NCI-H187 (cell line): ENCODE measurements around the gene LBX1.

Experiments used
- DNase-seq, 2 experiments: peaks; one replicate each; lab custom pipeline; 2025; lab: John Stamatoyannopoulos, UW

The LBX1 gene, protein sequence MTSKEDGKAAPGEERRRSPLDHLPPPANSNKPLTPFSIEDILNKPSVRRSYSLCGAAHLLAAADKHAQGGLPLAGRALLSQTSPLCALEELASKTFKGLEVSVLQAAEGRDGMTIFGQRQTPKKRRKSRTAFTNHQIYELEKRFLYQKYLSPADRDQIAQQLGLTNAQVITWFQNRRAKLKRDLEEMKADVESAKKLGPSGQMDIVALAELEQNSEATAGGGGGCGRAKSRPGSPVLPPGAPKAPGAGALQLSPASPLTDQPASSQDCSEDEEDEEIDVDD

DNA sequence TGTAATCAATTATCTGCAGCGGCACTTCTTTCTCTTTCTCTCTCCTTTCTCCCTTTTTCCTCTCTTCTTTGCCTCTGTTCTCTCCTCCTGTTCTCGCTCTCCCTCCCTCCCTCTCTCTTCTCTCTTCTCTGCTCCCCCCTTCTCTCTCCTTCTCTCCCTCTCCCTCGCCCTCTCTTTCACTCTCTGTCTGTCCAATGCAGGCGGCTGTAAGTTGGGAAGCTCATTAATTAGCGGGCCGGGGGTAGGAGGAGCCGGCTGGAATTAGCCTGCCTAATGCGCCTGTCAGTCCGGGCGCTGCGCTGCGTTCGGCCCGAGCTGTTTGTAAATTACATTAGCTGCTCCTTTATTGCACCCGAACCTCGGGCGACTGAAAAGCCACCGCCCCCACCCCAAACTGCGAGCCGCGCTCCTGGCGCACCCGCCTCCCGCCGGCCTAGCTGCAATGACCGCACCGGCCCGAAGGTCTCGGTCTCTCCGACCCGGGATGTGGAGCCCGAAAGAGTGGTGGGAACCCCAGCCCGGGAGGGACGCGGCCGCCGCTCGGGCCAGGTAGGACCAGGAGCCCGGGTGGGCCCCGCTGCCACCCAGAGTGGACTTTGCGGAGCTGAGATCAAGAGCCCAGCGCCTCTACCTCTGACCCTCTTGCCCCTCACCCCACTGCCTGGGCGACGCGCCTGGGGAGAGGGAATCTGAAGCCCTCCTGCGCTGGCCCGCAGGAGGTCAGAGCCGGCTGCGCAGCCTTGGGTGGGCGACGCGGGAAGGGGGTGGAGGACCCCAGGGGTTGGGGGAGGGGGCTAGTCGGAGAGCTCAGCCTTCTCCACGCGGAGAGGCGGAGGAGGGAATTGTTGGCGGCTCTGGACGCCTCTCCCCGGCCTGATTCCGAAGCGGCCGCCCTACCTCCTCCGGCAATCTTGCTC, at the start of gene LBX1:
Gene LBX1 (minus strand): TSS at position 198 of the 917 bp plus-strand sequence. CDS start 648 bp downstream, outside the sequence.
- no peak for DNase-seq

DNA sequence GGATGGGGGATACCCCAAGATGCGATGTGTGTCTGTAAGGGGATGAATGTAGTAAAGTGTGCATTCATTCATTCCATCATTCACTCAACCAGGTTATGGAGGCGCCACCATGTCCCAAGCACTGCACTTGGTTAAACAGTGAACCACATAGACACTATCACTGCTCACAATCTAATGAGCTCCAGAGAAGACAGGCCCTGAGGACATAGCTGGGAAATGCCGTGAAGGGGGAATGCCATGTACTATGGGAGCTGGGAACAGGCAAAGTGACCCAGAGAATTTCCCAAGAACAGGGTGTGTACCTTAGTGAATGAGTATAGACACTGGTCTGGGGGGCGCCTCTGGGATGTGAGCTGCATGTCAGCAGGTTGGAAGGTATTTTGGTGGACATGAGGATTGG, 44.5 kb upstream of the LBX1 start:
- DNase-seq: no peak

DNA sequence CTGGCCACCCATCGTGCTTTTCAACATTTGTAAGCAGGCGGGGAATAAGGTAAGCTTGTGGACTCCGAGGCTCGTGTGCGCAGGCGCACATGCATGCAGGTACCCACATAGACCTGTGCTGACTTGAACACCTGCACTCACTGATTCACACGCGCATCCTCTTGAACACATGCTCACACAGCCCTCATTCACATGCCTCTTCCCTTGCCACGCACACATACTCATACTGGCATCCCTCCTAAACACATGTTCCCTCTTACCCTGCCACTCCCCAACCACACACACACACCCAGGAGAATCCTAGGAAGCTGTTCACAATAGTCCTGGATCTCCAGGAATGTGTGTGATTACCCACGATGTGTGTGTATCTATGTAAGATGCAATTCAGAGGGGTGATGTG, 44.1 kb upstream of the LBX1 start:
- DNase-seq: no peak

DNA sequence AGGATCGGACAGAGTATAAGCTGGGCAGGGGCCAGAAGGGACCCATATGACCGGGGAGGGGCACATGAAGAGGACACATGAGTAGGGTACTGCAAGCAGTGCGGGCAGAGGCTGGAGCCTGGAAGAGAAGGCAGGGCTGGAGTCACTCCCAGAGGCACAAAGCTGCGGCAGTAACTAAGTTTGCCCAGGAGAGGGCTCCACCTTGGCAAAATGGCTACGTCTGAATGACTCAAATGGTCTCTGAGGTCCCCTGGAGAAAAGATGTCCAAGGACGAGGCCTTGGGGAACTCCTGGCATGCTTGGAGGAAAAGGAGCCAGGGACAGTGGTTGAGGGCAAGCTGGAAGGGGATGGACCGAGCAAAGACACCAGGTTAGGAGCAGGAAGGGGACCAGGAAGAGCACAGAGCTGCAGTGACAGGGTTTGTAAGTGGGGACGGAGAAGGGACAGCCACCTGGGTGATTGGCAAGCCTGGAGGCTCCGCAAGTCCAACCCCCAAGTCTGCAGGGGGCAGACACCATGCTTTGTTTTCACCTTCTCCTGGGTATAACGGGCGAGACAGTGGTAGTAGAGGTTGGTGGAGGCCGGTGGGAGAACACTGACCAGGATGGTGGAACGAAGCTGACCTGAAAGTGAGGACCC, 43.1 kb upstream of the LBX1 start:
- DNase-seq: peak; percentile 24 to 38

DNA sequence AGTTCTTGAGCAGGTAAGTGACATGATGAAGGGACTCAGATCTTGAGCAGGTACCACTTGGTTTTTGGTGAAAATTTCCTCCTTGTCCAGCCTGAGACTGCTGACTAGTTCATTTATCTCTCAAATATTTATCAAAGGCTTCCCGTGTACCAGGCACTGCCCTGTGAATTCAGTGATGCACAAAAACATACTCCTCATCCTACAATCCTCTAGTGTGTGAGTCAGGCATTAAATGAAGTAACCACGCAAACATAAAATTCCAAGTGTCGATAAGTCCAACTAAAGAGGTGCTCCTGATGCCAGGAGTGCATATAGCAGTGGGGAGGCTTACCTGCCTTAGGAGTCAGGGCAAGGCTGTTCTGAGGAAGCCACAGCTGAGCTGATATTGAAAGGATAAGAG, 41.5 kb upstream of the LBX1 start:
- no peak for DNase-seq

DNA sequence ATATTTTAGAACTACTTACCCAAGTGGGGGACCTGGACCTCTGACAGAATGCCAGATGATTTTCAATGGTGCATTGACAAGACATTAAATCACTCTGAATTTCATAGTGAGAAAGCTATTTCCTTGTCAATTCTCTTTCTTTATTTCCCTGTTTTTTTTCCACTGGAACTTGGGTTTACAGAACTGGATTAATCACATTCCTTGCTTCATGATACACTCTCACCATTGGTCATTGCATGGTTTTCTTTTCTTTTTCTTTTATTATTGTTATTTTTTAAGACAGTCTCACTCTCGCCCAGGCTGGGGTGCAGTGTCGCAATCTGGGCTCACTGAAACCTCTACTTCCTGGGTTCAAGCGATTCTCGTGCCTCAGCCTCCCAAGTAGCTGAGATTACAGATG, 38.5 kb upstream of the LBX1 start:
- no peak for DNase-seq

DNA sequence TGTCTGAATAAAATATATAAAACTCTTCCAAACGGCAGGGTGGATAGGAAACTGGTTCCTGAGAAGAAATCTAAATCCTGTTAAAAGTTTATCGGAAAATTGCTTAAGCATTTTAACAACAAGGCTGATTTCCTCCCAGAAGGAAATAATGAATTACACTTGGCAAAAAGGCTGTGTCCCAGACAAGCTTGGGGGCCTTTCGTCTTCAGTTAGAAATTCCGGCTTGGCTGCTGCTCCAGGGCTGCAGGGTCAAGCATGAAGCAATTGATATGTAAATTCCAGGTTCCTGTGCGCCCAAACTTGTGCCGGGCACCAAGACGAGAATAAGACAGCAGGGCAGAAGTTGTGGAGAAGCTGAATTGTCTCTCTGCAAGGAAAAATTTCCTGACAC, 38.0 kb upstream of the LBX1 start:
- no peak for DNase-seq

DNA sequence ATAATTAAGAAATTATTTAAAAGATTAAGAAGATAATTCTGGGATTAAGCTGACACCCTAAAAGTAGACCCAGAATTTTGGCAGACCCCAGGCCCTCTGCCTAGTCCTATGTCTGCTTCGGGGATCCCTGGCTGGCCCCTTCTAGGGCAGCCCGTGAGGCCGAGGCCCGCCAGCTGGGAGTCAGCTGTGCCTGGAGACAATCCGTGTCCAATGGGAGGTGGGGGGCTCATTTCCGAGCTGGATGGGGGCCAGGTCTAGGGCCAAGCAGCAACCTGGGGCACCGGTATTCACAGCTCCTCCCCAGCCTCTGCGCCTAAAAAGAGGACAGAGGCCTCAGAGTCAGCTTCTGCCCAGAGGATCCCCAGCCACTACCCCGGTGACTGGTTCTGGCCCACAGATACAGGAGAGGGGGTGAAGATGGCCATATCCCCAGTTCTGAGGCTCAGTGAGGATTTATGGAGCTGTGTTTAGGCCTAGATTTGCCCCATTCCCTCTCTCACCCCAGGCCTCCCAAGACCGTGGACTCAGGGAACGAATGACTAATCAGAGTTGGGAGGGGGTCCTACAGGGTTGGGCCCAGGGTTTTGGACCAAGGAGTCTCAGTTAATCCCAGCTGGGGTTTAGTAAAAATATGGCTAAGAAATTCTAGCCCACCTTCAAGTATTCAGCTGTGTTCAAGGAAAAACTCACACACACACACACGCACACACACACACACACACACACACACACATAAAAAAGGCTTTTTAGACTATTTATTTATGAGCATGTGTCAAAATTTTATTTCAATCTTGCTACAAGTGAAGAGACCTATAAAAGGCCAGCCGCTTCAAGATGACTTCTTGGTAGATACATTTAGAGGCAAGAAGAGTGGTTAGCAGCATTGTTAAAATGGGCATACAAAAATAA, 37.4 kb upstream of the LBX1 start:
- no peak for DNase-seq

DNA sequence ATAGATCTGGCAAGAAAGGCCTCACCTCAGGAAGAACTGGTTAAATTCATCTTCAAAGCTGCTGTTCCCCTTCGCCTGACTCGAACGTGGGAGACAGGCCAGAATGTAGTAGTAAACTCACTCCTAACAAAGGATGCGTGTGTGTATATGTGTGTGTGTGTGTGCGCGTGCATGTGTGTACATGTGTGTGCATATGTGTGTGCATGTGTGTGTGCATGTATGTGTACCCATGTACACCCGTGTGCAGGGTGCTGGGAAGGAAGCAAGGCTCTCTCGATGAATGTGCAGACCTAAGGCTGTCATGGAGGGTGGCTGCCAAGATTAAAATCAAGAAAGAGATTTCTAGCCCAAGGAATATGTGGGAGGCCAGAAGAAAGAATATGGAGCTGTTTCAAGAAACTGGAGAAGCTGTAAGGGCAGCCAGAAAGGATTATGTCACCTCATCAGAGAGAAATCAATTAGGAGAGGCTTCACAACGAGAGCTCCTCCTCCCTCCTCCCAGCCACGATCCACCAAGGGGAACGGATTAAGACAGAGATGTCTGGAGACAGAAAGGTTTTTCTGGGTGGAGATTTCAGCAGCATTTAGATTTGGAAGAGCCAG, 34.0 kb upstream of the LBX1 start:
- no peak for DNase-seq

DNA sequence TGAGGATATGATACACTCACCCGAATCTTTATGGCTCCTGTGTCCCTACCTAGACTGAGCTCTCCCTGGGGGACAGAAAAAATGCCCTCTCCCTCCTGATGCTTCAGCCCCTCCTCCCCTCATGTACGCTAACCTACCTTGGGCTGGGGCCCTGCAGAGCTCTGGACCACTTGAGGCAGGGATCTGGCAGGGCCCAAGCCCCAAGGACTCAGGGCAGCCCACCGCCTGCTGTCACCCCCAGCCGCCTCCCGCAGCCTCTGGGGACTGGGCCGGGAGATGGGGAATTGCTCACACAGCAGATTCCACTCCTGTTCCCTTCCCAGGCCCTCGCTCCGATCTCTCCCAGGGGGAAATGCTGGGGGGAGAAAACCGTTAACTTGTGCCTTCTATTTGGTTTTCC, 32.9 kb upstream of the LBX1 start:
- DNase-seq: no peak

DNA sequence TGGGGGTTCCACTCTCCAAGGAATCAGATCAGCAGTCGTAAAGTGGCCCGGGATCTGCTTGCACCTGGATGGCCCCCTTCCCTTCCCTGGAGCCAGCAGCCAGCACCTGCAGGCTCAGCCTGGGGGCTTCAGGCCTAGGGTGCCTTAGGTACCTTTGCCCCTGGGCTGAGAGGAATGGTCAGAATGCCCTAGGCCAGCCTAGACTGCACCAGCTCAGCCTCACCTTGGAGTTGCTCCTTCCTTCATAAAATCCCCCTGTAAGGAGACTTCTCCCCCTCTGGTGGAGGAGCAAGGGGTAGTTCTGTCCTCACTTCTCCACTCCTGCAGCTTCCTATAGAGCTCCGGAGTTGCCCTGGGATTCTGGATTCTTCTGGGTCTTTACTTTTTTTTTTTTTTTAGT, 32.4 kb upstream of the LBX1 start:
- DNase-seq: no peak

DNA sequence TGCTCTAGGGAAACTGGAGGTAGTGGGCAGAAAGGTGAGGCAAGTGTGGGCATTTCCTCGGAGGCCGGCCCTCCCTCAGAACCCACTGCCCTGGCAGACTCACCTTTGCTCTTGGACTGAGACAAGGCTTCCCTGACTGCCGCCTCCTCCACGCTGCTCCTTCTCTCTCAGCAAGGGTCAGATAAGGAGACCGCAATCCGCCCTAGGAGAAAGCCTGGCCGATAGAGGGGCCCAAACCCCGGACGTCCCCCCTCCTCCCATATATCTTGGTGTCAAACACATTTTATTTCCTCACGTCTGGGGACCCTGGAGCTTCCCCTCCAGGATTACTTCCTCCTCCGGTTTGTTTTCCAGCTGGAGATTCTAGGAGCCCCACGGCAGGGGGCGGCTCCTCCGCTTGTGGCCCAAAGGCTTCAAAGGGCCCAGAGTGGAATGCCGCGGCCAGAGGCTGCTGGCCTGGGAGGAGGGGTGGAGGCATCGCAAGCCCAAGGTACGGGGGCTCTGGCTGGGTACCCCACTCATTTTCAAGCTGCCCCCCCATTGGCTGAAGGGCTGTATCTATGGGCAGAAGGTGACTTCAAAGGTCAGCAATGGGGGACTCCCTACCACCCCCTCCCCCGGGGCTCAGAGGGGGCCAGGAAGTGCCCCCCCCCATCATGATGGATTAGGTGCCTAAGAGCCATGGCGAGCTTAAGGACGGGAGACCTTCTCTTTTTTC, 31.7 kb upstream of the LBX1 start:
- DNase-seq: no peak

DNA sequence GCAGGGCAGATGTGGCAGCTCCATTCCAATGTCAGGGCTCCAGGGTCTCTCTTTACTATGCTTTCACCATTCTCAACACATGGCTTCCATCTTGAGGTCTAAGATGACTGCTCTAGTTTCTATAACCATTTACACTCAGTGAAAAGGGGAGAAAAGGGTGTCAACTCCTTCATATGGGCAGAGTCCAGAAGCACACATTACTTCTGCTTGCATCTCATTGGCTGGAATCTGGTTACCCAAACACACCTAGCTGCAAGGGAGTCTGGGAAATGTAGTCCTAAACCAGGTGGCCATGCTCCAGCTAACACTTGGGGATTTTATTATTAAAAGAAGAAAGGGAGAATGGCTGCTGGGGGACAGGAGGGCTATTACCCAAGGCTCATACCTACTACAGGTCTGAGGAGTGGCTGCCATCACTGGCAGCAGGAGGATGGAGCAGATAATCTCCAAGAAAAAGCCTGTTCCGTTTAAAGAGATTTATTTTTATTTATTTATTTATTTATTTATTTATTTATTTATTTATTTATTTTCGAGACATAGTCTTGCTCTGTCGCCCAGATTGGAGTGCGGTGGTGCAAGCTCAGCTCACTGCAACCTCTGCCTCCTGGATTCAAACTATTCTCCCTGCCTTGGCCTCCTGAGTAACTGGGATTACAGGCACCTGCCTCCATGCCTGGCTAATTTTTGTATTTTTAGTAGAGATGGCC, 29.1 kb upstream of the LBX1 start:
- no peak for DNase-seq

DNA sequence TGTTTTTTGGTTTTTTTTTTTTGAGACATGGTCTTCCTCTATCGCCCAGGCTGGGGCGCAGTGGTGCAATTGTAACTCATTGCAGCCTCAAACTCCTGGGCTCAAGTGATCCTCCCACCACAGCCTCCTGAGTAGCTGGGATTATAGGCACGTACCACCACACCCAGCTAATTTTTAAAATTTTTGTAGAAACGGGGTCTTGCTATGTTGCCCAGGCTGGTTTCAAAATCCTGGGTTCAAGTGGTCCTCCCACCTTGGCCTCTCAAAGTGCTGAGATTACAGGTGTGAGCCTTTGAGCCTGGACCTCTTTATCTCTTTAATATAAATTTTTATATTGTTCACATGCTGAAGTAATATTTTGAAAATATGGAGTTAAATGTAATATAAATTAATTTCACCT, 28.2 kb upstream of the LBX1 start:
- no peak for DNase-seq

DNA sequence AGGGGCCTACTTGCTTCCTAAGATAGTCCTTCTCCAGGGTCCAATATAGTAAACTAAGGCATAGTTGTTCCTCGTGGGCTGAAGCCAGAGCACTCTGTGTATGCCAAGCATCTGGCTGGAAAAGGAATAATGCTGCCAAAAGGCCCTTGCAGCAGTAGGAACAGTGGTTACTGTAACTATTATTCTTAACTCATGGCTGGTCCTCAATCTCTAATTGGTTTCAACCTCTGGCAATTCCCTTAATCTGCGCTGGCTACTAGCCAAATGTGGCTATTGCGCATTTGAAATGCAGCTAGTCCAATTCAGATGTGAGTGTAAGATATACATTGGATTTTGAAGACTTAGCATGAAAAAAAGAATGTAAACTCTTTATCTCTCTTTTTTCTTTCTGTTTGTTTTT, 27.8 kb upstream of the LBX1 start:
- DNase-seq: no peak

DNA sequence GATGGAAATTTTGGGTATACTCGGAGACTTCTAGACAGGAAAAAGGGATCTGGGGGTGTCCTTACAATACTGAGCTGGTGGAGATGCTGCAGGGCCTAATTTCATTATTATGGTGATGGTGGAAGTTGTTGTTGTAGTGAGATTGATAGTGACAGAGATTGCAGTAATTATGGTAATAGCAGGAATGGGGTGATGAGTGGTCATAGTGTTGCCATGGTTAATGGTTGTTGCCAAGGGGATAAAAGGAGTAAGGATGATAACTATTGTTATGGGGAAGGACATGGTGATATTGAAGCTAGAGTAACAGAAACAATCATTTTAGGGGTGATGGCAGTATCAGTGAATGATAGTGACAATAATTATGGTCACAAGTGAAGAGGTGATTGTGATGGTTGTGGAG, 27.1 kb upstream of the LBX1 start:
- DNase-seq: no peak

DNA sequence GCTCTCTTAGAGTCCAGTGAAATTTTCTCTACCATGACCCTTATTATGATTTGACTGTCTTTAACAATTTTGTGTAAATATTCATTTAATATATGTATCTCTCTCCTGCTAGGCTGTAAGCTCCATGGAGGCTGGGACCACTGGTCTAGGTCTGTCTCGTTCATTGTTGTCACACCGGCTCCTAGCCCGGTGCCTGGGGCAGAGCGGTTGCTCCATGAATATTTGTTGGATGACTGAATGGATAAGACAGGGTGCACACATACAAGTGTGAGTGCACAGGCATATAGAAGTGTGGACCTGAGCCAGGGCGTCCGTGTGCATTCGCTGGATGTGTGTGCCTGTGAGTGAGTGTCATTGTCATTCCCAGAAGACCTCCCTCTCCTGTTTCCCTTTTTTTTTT, 20.9 kb upstream of the LBX1 start:
- DNase-seq: no peak

DNA sequence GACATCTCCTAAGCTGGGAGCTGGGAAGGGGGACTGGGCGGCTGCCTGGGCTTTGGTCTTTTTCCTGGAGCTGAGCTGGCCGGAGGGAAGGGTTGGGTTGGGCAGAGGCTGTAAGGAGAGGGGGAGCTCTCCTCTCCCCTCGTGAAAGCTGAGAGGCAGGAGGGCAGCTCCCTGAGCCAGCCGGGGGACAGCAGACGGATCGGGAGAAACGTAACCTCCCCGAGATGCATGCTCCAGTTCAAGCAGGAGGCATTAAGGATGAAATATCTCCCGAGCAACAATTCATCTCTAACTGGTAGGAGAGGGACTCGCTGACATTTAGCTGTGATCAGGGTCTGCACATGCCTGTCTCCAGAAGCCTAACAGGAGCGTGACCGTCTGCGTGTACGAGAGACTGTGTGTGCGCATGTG, 19.9 kb upstream of the LBX1 start:
- no peak for DNase-seq

DNA sequence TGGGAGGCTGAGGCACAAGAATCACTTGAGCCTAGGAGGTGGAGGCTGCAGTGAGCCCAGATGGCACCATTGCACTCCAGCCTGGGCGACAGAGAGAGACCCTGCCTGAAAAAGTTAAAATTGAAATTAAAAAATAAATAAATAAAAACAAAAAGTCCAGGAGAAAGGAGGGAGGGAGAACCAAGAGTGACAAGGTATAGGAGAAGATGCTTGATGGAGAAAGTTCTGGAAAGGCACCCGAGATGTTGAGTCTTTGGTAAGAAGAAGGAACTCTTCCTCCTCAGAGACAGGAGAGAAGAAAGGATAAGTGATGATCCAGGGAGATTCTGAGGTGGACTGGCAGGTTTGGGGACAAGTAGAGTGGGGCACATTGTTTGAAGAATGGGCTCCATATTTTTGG, 17.4 kb upstream of the LBX1 start:
- DNase-seq: no peak
